Right lobe of liver (tissue), 6 donors: ENCODE data around the gene HIGD2A. TPM values are rescaled to one million over a fixed set of nuclear protein-coding genes. Genes with fewer than 3 reads are reported as not detected.
A peak's percentile ranks its signal among the peaks of the same experiment; 100 is the strongest.

Experiments used
- ATAC-seq, 4 donors: fragments of 200-7000 bp; cut with Tn5 transposase; one replicate each; pipeline ENCODE4 v1.9.1; 2020; ENCODE audit warnings: mild to moderate bottlenecking in 4 of 4, moderate library complexity in 4 of 4
- DNase-seq, 3 donors: peaks; one replicate each; pipeline ENCODE4 v3.0.0-alpha.2; 2020
- H3K27ac ChIP-seq, 3 donors: fragments of 200-600 bp; one replicate each; pipeline ENCODE4 v1.8.0; 2022
- H3K27me3 ChIP-seq, 2 donors: fragments of 200-600 bp; one replicate each; pipeline ENCODE4 v1.8.0; 2022
- H3K36me3 ChIP-seq, 4 donors: fragments of 200-600 bp; sonication (generic) in 1 of 4; one replicate each; pipeline versions ENCODE4 v1.5.1 to v1.8.0; 2017 to 2022; ENCODE audit warnings: control low read depth in 1 of 4
- H3K4me1 ChIP-seq, 4 donors: fragments of 200-600 bp; sonication (generic) in 1 of 4; one replicate each; pipeline versions ENCODE4 v1.5.1 to v1.8.0; 2017 to 2022; ENCODE audit warnings: control low read depth in 1 of 4
- H3K4me3 ChIP-seq, 3 donors: fragments of 200-600 bp; one replicate each; pipeline ENCODE4 v1.8.0; 2022
- H3K9me3 ChIP-seq, 4 donors: fragments of 200-600 bp; sonication (generic) in 1 of 4; one replicate each; pipeline versions ENCODE4 v1.5.1 to v1.8.0; 2017 to 2022; ENCODE audit warnings: control low read depth in 1 of 4
- CTCF ChIP-seq, 4 donors: fragments of 200-600 bp in 3 of 4; fragments of 450-650 bp in 1 of 4; IDR thresholded peaks; one replicate each; pipeline versions ENCODE4 v1.5.1 to v1.8.0; 2016 to 2022; ENCODE audit warnings: antibody characterized with exemption in 4 of 4, mild to moderate bottlenecking in 2 of 4
- POLR2A ChIP-seq: fragments of 450-650 bp; IDR thresholded peaks from one replicate; pipeline ENCODE4 v1.6.1; 2017; ENCODE audit warnings: antibody characterized with exemption, mild to moderate bottlenecking
- WGBS: methylation state at CpG from one replicate; pipeline ENCODE4 v1.1.6; 2018; ENCODE audit warnings: low coverage, low lambda C conversion rate; ENCODE audit not compliant: insufficient coverage; ENCODE audit errors: missing lambda C conversion rate; 5-methylcytosine and 5-hydroxymethylcytosine counted together
- intact Hi-C, 2 donors: fragments of 100-400 bp; cut with DNase I; formaldehyde crosslinking; loops; one replicate each; pipeline versions ENCODE4 v1.11.2 to v1.14.1; 2022
- total RNA-seq, 6 experiments: library from RNA; depleted of rRNA in 2 of 6; stranded (reverse); fragments of >200 nt in 2 of 6; fragmentation: NEBNext Ultra II Directional in 3 of 6; extraction: Animal tissue kit (Norgen Biotek cat#: 25700) in 3 of 6; gene quantifications; one replicate each; pipeline versions ENCODE4 v1.1.0 to v1.2.4, GENCODE V29; 2016 to 2023
- donor health status: DM: no; HTN: yes; CAD: no.
- donor health status: DM: no; HTN: no; CAD: no.
- donor health status: DM: no; HTN: no; CAD: no.
- donor health status: DM: no; HTN: yes; CAD: no.
- donor health status: DM: no; HTN: yes; CAD: no.

Gene HIGD2A
- total RNA-seq, 6 experiments from 2014 or later, result 39.0 to 107 (median 56.5) TPM

- 90% methylated on average over 3 of the region's 16 CpGs for WGBS
- Histone ChIP-seq H3K4me3 (no peak overlapping the region), H3K27ac (no peak overlapping the region), H3K36me3 (peaks cover 0 to 68% (median 21%) of the 10 kb centered on the region in 4 donors), H3K27me3 (no peaks in the 10 kb centered on the region), H3K4me1 (peaks cover 0 to 21% (median 1%) of the 10 kb centered on the region in 4 donors), H3K9me3 (no peaks in the 10 kb centered on the region)
- intact Hi-C loops, result no loop called here
- ATAC-seq (peak in 1 of 4 donors; percentile 18), DNase-seq (no peak)
- TF ChIP-seq CTCF (IDR thresholded peaks at IDR 0.05) (no peak), POLR2A (no peak)
Measured at GRCh38 chr5:176355400-176356178, 33.0 kb upstream of the HIGD2A start.

GRCh38 chr5:176356179-176356566 lies 32.4 kb upstream of the HIGD2A start:
- H3K27me3 ChIP-seq, result no peaks in the 10 kb centered on the region
- H3K4me1 ChIP-seq, result peaks cover 0 to 21% (median 2%) of the 10 kb centered on the region in 4 donors
- DNase-seq (no peak), ATAC-seq (no peak)
- 95% methylated on average over 3 of the region's 3 CpGs for WGBS
- H3K36me3 ChIP-seq, result peaks cover 0 to 63% (median 20%) of the 10 kb centered on the region in 4 donors
- intact Hi-C loops, result no loop called here
- no peak overlapping the region for H3K4me3 ChIP-seq
- H3K9me3 ChIP-seq, result no peaks in the 10 kb centered on the region
- H3K27ac ChIP-seq, result no peak overlapping the region
- no peak for TF ChIP-seq POLR2A
- TF ChIP-seq CTCF (IDR thresholded peaks at IDR 0.05), result no peak

- Histone ChIP-seq H3K9me3 (no peaks in the 10 kb centered on the region), H3K36me3 (peaks cover 0 to 29% (median 10%) of the 10 kb centered on the region in 4 donors), H3K4me3 (no peak overlapping the region), H3K27ac (no peak overlapping the region), H3K27me3 (no peaks in the 10 kb centered on the region), H3K4me1 (peaks cover 0 to 21% (median 2%) of the 10 kb centered on the region in 4 donors)
- TF ChIP-seq CTCF (IDR thresholded peaks at IDR 0.05), result no peak
- no peak for TF ChIP-seq POLR2A
- DNase-seq, result no peak
- 41% methylated on average over 4 of the region's 4 CpGs for WGBS
- intact Hi-C loops, result no loop called here
- ATAC-seq, result no peak
Measured at GRCh38 chr5:176359658-176360057, 28.9 kb upstream of the HIGD2A start.

GRCh38 chr5:176360894-176361436 lies 27.6 kb upstream of the HIGD2A start:
- TF ChIP-seq POLR2A (no peak), CTCF (IDR thresholded peaks at IDR 0.05) (no peak)
- 1% methylated on average over 27 of the region's 27 CpGs for WGBS
- H3K4me1 ChIP-seq, result peaks cover 0 to 21% (median 2%) of the 10 kb centered on the region in 4 donors
- peak; percentile 12 to 26 (median 20) for ATAC-seq
- intact Hi-C loops, result no loop called here
- peak overlapping the region; percentile 90 to 91 (median 90) for H3K27ac ChIP-seq
- no peaks in the 10 kb centered on the region for H3K27me3 ChIP-seq
- DNase-seq, result peak in 1 of 3 donors; percentile 46
- H3K4me3 ChIP-seq, result peak overlapping the region; percentile 68 to 100 (median 95)
- no peaks in the 10 kb centered on the region for H3K9me3 ChIP-seq
- H3K36me3 ChIP-seq, result peaks cover 0 to 19% (median 4%) of the 10 kb centered on the region in 4 donors
